BLaER1 treated with 17β-estradiol and CSF1 and Interleukin-3, amounts not matched to agents 10 nM and 100 nM (cell line): ENCODE measurements around the gene FRMPD4.

ENCODE experiments used
- H3K27ac ChIP-seq, 11 experiments: shearing (Covaris generic); formaldehyde crosslinking; 2 replicates each; pipeline ENCODE4 v1.8.1; 2022
- H3K27me3 ChIP-seq, 11 experiments: shearing (Covaris generic); formaldehyde crosslinking; 2 replicates each; pipeline ENCODE4 v1.8.1; 2022
- H3K36me3 ChIP-seq, 11 experiments: shearing (Covaris generic); formaldehyde crosslinking; 2 replicates each; pipeline ENCODE4 v1.8.1; 2022
- H3K4me1 ChIP-seq, 10 experiments: shearing (Covaris generic); formaldehyde crosslinking; 2 replicates each; pipeline ENCODE4 v1.8.1; 2022
- H3K4me2 ChIP-seq, 11 experiments: shearing (Covaris generic); formaldehyde crosslinking; 2 replicates each; pipeline ENCODE4 v1.8.1; 2022
- H3K4me3 ChIP-seq, 10 experiments: shearing (Covaris generic); formaldehyde crosslinking; 2 replicates each; pipeline ENCODE4 v1.8.1; 2022
- H3K9ac ChIP-seq, 11 experiments: shearing (Covaris generic); formaldehyde crosslinking; 2 replicates each; pipeline ENCODE4 v1.8.1; 2022
- H3K9me3 ChIP-seq, 11 experiments: shearing (Covaris generic); formaldehyde crosslinking; replicated peaks in 1 of 11; 2 replicates each; pipeline ENCODE4 v1.8.1; 2022
- H4K20me1 ChIP-seq, 11 experiments: shearing (Covaris generic); formaldehyde crosslinking; 2 replicates each; pipeline ENCODE4 v1.8.1; 2022
- Cebpa-rat ChIP-seq, 11 experiments: shearing (Covaris generic); IDR thresholded peaks; 2 replicates each; pipeline ENCODE4 v1.8.1; 2022

FRMPD4 gene

GRCh38 chrX:12249997-12250396 lies 111.7 kb downstream of the FRMPD4 start:
- Histone ChIP-seq H3K4me2 (no peak overlapping the region), H4K20me1 (peaks cover 0 to 4% (median 0%) of the 10 kb centered on the region in 11 experiments; a peak in 2 of 22 replicates), H3K9ac (no peak overlapping the region), H3K9me3 (no peaks in the 10 kb centered on the region), H3K4me3 (no peak overlapping the region), H3K36me3 (no peaks in the 10 kb centered on the region), H3K27me3 (peaks cover 89 to 100% (median 96%) of the 10 kb centered on the region in 11 experiments), H3K27ac (no peak overlapping the region), H3K4me1 (peaks cover 0 to 19% (median 9%) of the 10 kb centered on the region in 10 experiments; a peak in 12 of 20 replicates)
- no peak for TF ChIP-seq Cebpa-rat (IDR thresholded peaks at IDR 0.05)

DNA sequence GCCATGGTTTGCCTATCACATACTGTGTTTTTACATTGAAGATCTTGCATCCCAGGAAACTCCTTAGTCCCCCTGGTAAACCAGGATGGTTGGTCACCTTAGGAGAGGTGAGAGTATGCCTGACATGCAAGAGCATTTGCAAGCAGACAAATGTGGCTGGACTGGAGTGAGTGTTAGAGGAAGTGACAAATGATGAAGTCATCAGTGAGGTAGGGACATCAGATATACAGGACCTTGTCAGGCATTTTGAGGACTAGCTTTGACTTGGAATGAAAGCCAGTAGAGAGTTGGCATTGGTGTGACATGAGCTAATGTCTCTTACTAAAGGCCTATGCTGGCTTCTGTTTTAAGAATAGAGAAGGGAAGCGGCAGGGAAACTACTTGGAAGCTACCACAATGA lies 124.9 kb downstream of the FRMPD4 start:
- TF ChIP-seq Cebpa-rat (IDR thresholded peaks at IDR 0.05): no peak
- Histone ChIP-seq H3K9me3 (peaks cover 0 to 11% (median 0%) of the 10 kb centered on the region in 11 experiments; a peak in 2 of 22 replicates), H4K20me1 (peaks cover 0 to 5% (median 0%) of the 10 kb centered on the region in 11 experiments; a peak in 1 of 22 replicates), H3K36me3 (no peaks in the 10 kb centered on the region), H3K9ac (no peak overlapping the region), H3K4me3 (no peak overlapping the region), H3K27ac (no peak overlapping the region), H3K27me3 (peaks cover 57 to 95% (median 91%) of the 10 kb centered on the region in 11 experiments), H3K4me1 (no peaks in the 10 kb centered on the region; a peak in 1 of 20 replicates), H3K4me2 (no peak overlapping the region)

DNA sequence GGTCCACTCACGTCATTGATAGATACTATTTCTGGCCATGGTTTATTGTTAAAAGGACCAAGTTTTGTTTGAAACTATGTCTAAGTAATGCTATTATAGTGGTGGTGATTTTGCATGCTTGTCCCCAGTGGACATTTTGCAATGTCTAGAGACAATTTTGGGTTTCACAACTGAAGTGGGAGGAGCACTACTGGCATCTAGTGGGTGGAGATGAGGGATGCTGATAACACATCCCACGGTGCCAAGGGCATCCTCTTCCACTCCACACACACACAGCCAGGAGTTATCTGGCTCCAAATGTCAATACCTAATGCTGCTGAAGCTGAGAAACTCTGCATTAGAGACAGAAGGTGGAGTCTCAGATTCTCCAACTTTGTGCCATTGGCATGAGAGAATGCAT lies 131.2 kb downstream of the FRMPD4 start:
- TF ChIP-seq Cebpa-rat (IDR thresholded peaks at IDR 0.05): no peak
- Histone ChIP-seq H3K27ac (no peak overlapping the region), H3K4me3 (no peak overlapping the region), H3K36me3 (no peaks in the 10 kb centered on the region), H4K20me1 (peaks cover 0 to 5% (median 0%) of the 10 kb centered on the region in 11 experiments; a peak in 1 of 22 replicates), H3K4me1 (no peaks in the 10 kb centered on the region), H3K4me2 (no peak overlapping the region), H3K9ac (no peak overlapping the region), H3K9me3 (0 out of 22 replicates have a peak, but pooled peaks cover 0 to under 1% (median 0%) of the 10 kb centered on the region in 11 experiments), H3K27me3 (peaks cover 78 to 94% (median 88%) of the 10 kb centered on the region in 11 experiments)

DNA sequence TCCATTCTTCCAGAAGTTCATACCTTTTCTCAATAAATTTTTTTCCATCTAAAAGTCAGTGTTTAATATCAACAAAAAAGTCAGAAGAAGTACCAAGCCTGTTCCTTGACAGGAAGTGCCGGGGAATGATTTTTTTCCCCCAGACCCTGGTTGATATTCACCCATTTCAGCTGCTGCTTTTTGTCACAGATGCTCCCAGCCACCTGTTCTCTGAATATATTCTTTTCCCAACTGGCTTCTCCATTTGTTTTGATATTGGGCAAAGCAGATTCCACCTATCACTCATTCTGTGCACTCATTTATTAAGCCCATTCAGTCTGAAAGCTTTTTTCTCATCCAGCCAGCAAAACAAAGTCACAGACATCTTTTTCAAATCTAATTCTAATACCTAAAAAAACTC lies 139.9 kb downstream of the FRMPD4 start:
- Histone ChIP-seq H4K20me1 (no peaks in the 10 kb centered on the region), H3K36me3 (no peaks in the 10 kb centered on the region), H3K27ac (no peak overlapping the region), H3K4me3 (no peak overlapping the region), H3K27me3 (peaks cover 79 to 99% (median 94%) of the 10 kb centered on the region in 11 experiments), H3K4me2 (no peak overlapping the region), H3K9ac (no peak overlapping the region), H3K4me1 (no peaks in the 10 kb centered on the region), H3K9me3 (peaks cover 0 to 13% (median 3%) of the 10 kb centered on the region in 11 experiments; a peak in 7 of 22 replicates)
- no peak for TF ChIP-seq Cebpa-rat (IDR thresholded peaks at IDR 0.05)

GRCh38 chrX:12282991-12283390 lies 144.7 kb downstream of the FRMPD4 start:
- Histone ChIP-seq H3K27me3 (peaks cover 88 to 100% (median 99%) of the 10 kb centered on the region in 11 experiments), H3K36me3 (no peaks in the 10 kb centered on the region), H3K4me1 (no peaks in the 10 kb centered on the region), H3K4me3 (no peak overlapping the region), H3K4me2 (no peak overlapping the region), H4K20me1 (no peaks in the 10 kb centered on the region; a peak in 1 of 22 replicates), H3K9ac (no peak overlapping the region), H3K27ac (no peak overlapping the region), H3K9me3 (no peaks in the 10 kb centered on the region; a peak in 1 of 22 replicates)
- TF ChIP-seq Cebpa-rat (IDR thresholded peaks at IDR 0.05): no peak

- no peak overlapping the region for H3K4me3 ChIP-seq
- 0 out of 22 replicates have a peak, but pooled peaks cover 0 to 11% (median 0%) of the 10 kb centered on the region in 11 experiments for H3K9me3 ChIP-seq
- H4K20me1 ChIP-seq: no peaks in the 10 kb centered on the region; a peak in 1 of 22 replicates
- H3K4me1 ChIP-seq: peaks cover 0 to 7% (median 0%) of the 10 kb centered on the region in 10 experiments; a peak in 1 of 20 replicates
- H3K4me2 ChIP-seq: no peak overlapping the region
- no peak overlapping the region for H3K27ac ChIP-seq
- H3K27me3 ChIP-seq: peaks cover 92 to 100% (median 100%) of the 10 kb centered on the region in 11 experiments
- H3K9ac ChIP-seq: no peak overlapping the region
- no peaks in the 10 kb centered on the region for H3K36me3 ChIP-seq
- no peak for TF ChIP-seq Cebpa-rat (IDR thresholded peaks at IDR 0.05)
Observed at GRCh38 chrX:12292996-12293765, 154.9 kb downstream of the FRMPD4 start.

- H3K27me3 ChIP-seq: peaks cover 90 to 100% (median 99%) of the 10 kb centered on the region in 11 experiments
- H3K4me3 ChIP-seq: no peak overlapping the region
- H3K4me2 ChIP-seq: no peak overlapping the region
- no peaks in the 10 kb centered on the region; a peak in 2 of 22 replicates for H4K20me1 ChIP-seq
- TF ChIP-seq Cebpa-rat (IDR thresholded peaks at IDR 0.05): no peak
- no peaks in the 10 kb centered on the region for H3K36me3 ChIP-seq
- 0 out of 22 replicates have a peak, but pooled peaks cover 0 to 11% (median 0%) of the 10 kb centered on the region in 11 experiments for H3K9me3 ChIP-seq
- H3K4me1 ChIP-seq: peaks cover 0 to 14% (median 2%) of the 10 kb centered on the region in 10 experiments; a peak in 7 of 20 replicates
- H3K27ac ChIP-seq: no peak overlapping the region
- no peak overlapping the region for H3K9ac ChIP-seq
Observed at GRCh38 chrX:12297353-12297752, 159.1 kb downstream of the FRMPD4 start.

DNA sequence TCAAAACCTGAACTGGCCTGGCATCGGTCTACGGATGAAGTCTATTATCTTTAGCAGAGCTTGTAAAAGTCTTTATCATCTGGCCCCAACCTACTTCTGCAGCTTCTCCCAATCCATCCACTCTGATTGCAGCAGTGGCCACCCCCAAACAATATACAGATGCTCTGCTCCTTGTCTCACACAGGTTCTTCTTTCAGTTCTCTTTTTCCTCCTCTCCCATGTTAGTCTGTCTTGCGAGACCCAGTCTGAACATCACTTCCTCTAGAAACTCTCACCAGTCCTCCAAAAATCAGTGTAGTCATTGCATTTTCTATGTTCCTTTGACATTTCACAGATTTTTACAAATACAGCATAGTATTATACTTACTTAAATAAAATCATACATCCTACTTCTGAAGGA lies 163.0 kb downstream of the FRMPD4 start:
- Histone ChIP-seq H3K27me3 (peaks cover 81 to 97% (median 95%) of the 10 kb centered on the region in 11 experiments), H3K4me1 (peaks cover 0 to 33% (median 22%) of the 10 kb centered on the region in 10 experiments; a peak in 16 of 20 replicates), H3K27ac (no peak overlapping the region), H3K36me3 (no peaks in the 10 kb centered on the region), H3K4me3 (no peak overlapping the region), H3K4me2 (peak overlapping the region in 6 of 11 experiments; percentile 5 to 49 (median 26); a peak in 9 of 22 replicates), H4K20me1 (no peaks in the 10 kb centered on the region; a peak in 2 of 22 replicates), H3K9ac (no peak overlapping the region), H3K9me3 (0 out of 22 replicates have a peak, but pooled peaks cover 0 to 11% (median 0%) of the 10 kb centered on the region in 11 experiments)
- TF ChIP-seq Cebpa-rat (IDR thresholded peaks at IDR 0.05): no peak

DNA sequence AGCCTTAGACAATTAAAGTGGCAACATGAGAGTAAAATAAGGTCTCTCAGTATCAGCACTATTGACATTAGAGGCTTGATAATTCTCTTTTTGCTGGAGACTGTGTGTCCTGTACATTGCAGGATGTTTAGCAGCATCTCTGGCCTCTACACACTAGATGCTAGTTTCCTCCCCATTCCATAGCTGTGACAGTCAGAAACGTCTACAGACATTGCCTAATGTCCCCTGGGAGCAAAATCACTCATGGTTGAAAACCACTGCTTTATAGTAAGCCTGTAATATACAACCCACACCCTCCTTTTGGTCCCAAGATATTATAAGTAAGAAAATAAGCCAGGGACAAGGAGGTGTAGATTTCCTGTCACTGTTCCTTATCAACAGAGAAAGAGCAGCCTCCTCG lies 166.0 kb downstream of the FRMPD4 start:
- Histone ChIP-seq H3K4me2 (peak overlapping the region in 9 of 11 experiments; percentile 12 to 66 (median 51); a peak in 19 of 22 replicates), H4K20me1 (peaks cover 0 to 2% (median 0%) of the 10 kb centered on the region in 11 experiments; a peak in 1 of 22 replicates), H3K9me3 (no peaks in the 10 kb centered on the region), H3K4me3 (no peak overlapping the region; a peak in 1 of 20 replicates), H3K9ac (no peak overlapping the region), H3K27ac (peak overlapping the region in 2 of 11 experiments; percentile 19 to 27; a peak in 2 of 22 replicates), H3K27me3 (peaks cover 75 to 97% (median 94%) of the 10 kb centered on the region in 11 experiments), H3K4me1 (peaks cover 0 to 33% (median 22%) of the 10 kb centered on the region in 10 experiments; a peak in 16 of 20 replicates), H3K36me3 (no peaks in the 10 kb centered on the region)
- peak in 8 of 11 experiments; percentile 27 to 79 (median 48); a peak in 8 of 22 replicates for TF ChIP-seq Cebpa-rat (IDR thresholded peaks at IDR 0.05)
